Body of pancreas (tissue), 4 donors: Measurements from ENCODE around the gene FBRS. TPM values are rescaled to one million over a fixed set of nuclear protein-coding genes. Genes with fewer than 3 reads are reported as not detected.
"Not testable (repeated sequence)": the region's sequence is repeated elsewhere in the genome, so short reads cannot be mapped to it uniquely, and the experiment has no call there.

Experiments used
- ATAC-seq: fragments of 150-250 bp; one replicate; pipeline ENCODE4 v1.9.1; 2016
- DNase-seq, 4 donors: peaks; one replicate each; pipeline ENCODE4 v3.0.0-alpha.2; 2019
- H3K27ac ChIP-seq, 4 donors: fragments of 200-600 bp; sonication (generic); 1 replicate in 3 of 4; 2 replicates in 1 of 4; pipeline versions ENCODE4 v1.5.1 to v1.6.1; 2016 to 2019; ENCODE audit warnings: mild to moderate bottlenecking in 1 of 4, mixed read lengths in 1 of 4, moderate library complexity in 1 of 4
- H3K27me3 ChIP-seq, 2 donors: fragments of 200-600 bp; sonication (generic); one replicate each; pipeline ENCODE4 v1.6.0; 2016; ENCODE audit warnings: mild to moderate bottlenecking in 1 of 2
- H3K36me3 ChIP-seq, 2 donors: fragments of 200-600 bp; sonication (generic); replicated peaks in 1 of 2; 2 replicates each; pipeline ENCODE4 v1.5.1; 2016; ENCODE audit warnings: low read depth in 2 of 2; ENCODE audit not compliant: insufficient read depth in 1 of 2
- H3K4me1 ChIP-seq: fragments of 200-600 bp; sonication (generic); one replicate; pipeline ENCODE4 v1.6.0; 2016
- H3K4me3 ChIP-seq, 2 donors: fragments of 200-600 bp; sonication (generic); 1 replicate in 1 of 2; 2 replicates in 1 of 2; pipeline ENCODE4 v1.5.1; 2016 to 2019
- H3K9me3 ChIP-seq, 3 donors: fragments of 200-600 bp; sonication (generic); 1 replicate in 2 of 3; 2 replicates in 1 of 3; pipeline ENCODE4 v1.5.1; 2016
- POLR2A ChIP-seq, 3 donors: fragments of 450-650 bp; IDR thresholded peaks; one replicate each; pipeline ENCODE4 v1.6.1; 2016; ENCODE audit warnings: antibody characterized with exemption in 3 of 3, mild to moderate bottlenecking in 2 of 3
- WGBS, 2 donors: methylation state at CpG; one replicate each; pipeline ENCODE4 v1.1.5; 2017; 5-methylcytosine and 5-hydroxymethylcytosine counted together
- intact Hi-C: fragments of 100-400 bp; cut with DNase I; formaldehyde crosslinking; loops from one replicate; pipeline ENCODE4 v1.15.1; 2023
- total RNA-seq, 2 donors: library from RNA; depleted of rRNA; stranded (reverse); fragments of >200 nt; gene quantifications; one replicate each; pipeline ENCODE4 v1.1.0, GENCODE V29; 2016
- TF ChIP-seq, protein P1 (sequence below), 7 experiments: fragments of 450-650 bp in 4 of 7; fragments of 200-600 bp in 3 of 7; sonication (generic) in 3 of 7; IDR thresholded peaks; one replicate each; pipeline ENCODE4 v1.5.1; 2016 to 2019; ENCODE audit warnings: antibody characterized with exemption in 7 of 7

Gene FBRS
- total RNA-seq, 2 donors from 2014 or later, result 20.8 to 76.8 TPM

DNA sequence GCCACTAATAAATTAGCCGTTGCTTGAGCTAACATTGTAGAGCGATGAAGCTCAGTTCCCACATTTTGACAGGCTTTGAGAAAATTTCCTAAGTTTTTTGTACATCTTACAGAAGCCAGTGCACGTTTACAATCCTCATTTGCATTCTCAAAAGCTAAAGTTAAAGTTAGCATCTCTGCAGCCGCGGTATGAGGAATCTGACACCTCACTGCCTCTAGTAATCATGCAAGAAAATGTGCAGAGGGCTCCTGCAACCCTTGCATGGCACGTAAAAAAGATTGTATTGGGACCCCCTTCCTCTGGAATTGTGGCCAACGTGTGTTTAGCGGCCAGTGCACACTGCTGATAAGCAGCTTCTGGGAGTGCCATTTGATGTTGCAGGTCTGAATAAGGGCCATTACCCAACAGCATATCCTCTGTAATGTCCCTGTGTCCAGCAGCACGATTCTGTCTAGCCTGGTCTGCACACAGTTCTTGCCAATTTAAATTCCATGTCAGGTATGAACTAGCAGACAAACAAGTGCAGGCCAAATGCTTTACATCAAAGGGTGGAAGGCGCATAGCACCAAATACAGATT lies 35.7 kb upstream of the FBRS start:
- no peak for TF ChIP-seq POLR2A (IDR thresholded peaks at IDR 0.05)
- TF ChIP-seq, protein P1, sequence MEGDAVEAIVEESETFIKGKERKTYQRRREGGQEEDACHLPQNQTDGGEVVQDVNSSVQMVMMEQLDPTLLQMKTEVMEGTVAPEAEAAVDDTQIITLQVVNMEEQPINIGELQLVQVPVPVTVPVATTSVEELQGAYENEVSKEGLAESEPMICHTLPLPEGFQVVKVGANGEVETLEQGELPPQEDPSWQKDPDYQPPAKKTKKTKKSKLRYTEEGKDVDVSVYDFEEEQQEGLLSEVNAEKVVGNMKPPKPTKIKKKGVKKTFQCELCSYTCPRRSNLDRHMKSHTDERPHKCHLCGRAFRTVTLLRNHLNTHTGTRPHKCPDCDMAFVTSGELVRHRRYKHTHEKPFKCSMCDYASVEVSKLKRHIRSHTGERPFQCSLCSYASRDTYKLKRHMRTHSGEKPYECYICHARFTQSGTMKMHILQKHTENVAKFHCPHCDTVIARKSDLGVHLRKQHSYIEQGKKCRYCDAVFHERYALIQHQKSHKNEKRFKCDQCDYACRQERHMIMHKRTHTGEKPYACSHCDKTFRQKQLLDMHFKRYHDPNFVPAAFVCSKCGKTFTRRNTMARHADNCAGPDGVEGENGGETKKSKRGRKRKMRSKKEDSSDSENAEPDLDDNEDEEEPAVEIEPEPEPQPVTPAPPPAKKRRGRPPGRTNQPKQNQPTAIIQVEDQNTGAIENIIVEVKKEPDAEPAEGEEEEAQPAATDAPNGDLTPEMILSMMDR (IDR thresholded peaks at IDR 0.05), result no peak
- WGBS, 2 donors, result 41 to 64% methylated on average over 7 to 10 of the region's 10 CpGs
- H3K4me1 ChIP-seq, result no peaks in the 10 kb centered on the region

DNA sequence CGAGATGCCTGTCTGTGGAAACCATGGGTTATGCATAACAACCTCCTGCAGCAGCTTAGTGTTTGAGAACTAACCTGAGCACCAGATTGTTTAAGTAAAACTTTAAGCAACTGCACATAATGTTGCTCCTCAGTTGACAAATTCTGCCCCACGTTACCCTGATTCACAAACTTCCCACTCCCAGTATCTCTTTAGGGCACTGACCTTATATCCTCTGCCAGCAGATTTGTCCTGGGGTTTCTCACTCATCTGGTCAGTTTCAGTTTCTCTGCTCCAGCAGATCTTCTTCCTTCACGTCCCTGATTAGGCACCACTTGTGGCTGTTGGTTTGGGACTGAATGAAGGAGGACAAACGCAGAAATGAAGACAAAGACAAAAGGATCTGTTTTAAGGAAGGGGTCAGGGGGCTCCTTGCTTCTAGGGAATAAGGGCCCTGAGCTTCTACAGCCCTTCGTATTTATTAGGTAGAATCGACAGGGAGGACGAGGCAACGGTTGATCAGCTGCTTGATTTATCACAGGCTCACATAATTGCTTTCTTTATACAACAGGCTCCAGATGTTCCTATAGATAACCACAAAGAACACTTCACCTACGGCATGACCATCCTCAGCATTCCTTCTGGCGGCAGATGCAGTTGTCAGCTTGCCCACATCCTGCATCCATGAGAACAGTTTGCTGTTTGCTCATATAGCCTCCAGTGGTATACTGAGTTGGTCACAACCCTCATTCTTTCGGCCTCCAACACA lies 34.5 kb upstream of the FBRS start:
- Histone ChIP-seq H3K4me1 (no peaks in the 10 kb centered on the region), H3K9me3 (no peaks in the 10 kb centered on the region), H3K4me3 (no peak overlapping the region), H3K27ac (no peak overlapping the region), H3K36me3 (no peaks in the 10 kb centered on the region), H3K27me3 (no peaks in the 10 kb centered on the region)
- no peak for DNase-seq
- TF ChIP-seq, protein P1 (IDR thresholded peaks at IDR 0.05), result no peak
- TF ChIP-seq POLR2A (IDR thresholded peaks at IDR 0.05), result no peak
- intact Hi-C loops, result loop anchor here (10.0 kb wide), 1 partner anchor 579 kb away; no protein-coding TSS in a partner anchor
- WGBS, 2 donors, result 70 to 78% methylated on average over 11 of the region's 11 CpGs
- ATAC-seq, result no peak

More for the DNA sequence above, 35.7 kb upstream of the FBRS start:
- no peak overlapping the region for H3K27ac ChIP-seq
- no peak overlapping the region for H3K4me3 ChIP-seq
- intact Hi-C loops, result loop anchor here (10.0 kb wide), 1 partner anchor 578 kb away; no protein-coding TSS in a partner anchor
- no peak for DNase-seq
- ATAC-seq, result no peak
- H3K27me3 ChIP-seq, result no peaks in the 10 kb centered on the region
- H3K36me3 ChIP-seq, result no peaks in the 10 kb centered on the region
- H3K9me3 ChIP-seq, result no peaks in the 10 kb centered on the region

DNA sequence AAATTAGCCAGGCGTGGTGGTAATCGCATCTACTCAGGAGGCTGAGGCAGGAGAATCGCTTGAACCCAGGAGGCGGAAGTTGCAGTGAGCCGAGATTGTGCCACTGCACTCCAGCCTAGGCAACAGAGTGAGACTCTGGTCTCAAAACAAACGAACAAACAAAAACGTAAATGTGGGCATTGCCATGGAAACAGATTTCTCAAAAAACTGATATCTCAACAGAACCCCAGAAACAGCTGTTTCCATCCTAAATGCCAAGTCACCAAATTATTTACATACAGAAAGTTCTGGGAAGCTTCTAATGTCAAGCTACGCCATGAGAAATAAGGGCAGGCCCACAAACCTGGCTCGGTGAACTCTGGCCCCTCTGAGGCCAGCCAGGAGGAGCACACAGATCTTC lies 32.0 kb upstream of the FBRS start:
- TF ChIP-seq POLR2A (IDR thresholded peaks at IDR 0.05), result no peak
- TF ChIP-seq, protein P1 (IDR thresholded peaks at IDR 0.05), result no peak
- no peak overlapping the region for H3K4me3 ChIP-seq
- no peaks in the 10 kb centered on the region for H3K4me1 ChIP-seq
- intact Hi-C loops, result loop anchor here (10.0 kb wide), 1 partner anchor 581 kb away; no protein-coding TSS in a partner anchor
- H3K27ac ChIP-seq, result no peak overlapping the region
- H3K36me3 ChIP-seq, result no peaks in the 10 kb centered on the region
- no peak for ATAC-seq
- DNase-seq, result no peak
- WGBS, 2 donors, result 81 to 84% methylated on average over 9 of the region's 9 CpGs
- H3K9me3 ChIP-seq, result no peaks in the 10 kb centered on the region
- H3K27me3 ChIP-seq, result no peaks in the 10 kb centered on the region

DNA sequence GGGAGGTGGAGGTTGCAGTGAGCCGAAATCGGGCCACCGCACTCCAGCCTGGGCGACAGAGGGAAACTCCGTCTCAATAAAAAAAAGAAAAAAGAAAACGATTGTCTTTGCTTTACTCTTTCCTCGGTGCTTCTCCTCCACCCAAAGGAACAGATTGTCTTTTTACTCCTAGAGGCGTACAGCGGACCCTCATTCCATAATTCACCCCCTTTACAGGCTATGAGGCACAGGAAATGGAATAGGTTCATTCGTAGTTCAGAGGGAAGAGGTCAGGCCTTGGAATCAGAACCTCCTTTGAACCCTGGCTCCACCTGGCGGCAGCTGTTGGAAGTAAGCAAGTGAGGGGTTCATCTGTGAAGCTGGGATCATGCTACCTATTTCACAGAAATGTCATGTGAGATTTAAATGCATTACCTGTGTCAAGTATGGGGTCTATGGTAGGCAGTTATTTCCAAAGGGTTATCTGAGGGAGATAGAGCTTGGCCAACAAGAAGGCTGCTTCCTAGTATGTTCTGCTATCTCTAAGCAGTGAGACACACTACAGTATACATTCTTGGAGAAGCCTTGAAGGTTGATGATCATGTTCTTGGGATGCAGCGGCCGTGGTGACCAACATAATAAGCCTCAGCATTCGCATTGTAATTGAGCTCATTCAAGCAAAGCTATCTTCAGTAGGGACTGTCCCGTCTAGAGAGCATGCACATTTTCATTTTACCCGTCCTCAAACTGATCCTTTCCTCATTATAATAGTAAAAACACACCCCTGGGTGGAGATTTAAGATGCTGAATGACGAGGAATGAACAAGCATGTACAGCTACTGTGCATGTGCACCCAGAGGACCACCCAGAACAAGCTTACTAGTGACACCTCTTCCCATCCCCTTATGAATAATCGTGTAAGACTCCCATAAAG lies 29.3 kb upstream of the FBRS start:
- Histone ChIP-seq H3K27me3 (no peaks in the 10 kb centered on the region), H3K9me3 (no peaks in the 10 kb centered on the region), H3K4me1 (peaks cover 5% of the 10 kb centered on the region), H3K27ac (peak overlapping the region in 2 of 4 donors; percentile 19 to 48), H3K36me3 (no peaks in the 10 kb centered on the region), H3K4me3 (no peak overlapping the region)
- peak; percentile 94 for ATAC-seq
- DNase-seq, result peak; percentile 85 to 91 (median 87)
- intact Hi-C loops, result loop anchor here (10.0 kb wide), 1 partner anchor 584 kb away; no protein-coding TSS in a partner anchor
- whole genome bisulfite sequencing, 2 donors, result 35 to 40% methylated on average over 18 of the region's 18 CpGs
- TF ChIP-seq, protein P1 (IDR thresholded peaks at IDR 0.05), result peak; percentile 41 to 87 (median 79)
- no peak for TF ChIP-seq POLR2A (IDR thresholded peaks at IDR 0.05)

DNA sequence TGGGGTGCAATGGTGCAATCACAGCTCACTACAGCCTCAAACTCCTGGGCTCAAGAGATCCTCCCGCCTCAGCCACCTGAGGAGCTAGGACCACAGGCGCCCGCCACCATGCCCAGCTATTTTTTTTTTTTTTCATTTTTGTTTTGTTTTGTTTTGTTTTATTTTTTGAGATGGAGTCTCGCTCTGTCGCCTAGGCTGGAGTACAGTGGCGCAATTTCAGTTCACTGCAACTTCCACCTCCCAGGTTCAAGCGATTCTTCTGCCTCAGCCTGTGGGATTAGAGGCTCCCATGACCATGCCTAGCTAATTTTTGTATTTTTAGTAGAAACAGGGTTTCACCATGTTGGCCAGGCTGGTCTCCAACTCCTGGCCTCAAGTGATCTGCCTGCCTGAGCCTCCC lies 25.8 kb upstream of the FBRS start:
- H3K27ac ChIP-seq, H3K27me3 ChIP-seq, H3K9me3 ChIP-seq, DNase-seq, H3K36me3 ChIP-seq, ATAC-seq, H3K4me3 ChIP-seq, intact Hi-C loops: not testable (repeated sequence)
- 80 to 92% methylated on average over 7 of the region's 7 CpGs for WGBS, 2 donors
- peaks cover 14% of the 10 kb centered on the region for H3K4me1 ChIP-seq
